UCSD-AML1 (cell line): ENCODE measurements around the gene HS6ST3.
"Not testable (repeated sequence)": the region's sequence is repeated elsewhere in the genome, so short reads cannot be mapped to it uniquely, and the experiment has no call there.

Experiments used
- DNase-seq: peaks from one replicate; lab custom pipeline; 2025; ENCODE audit not compliant: unreplicated experiment; lab: John Stamatoyannopoulos, UW

HS6ST3 gene

DNA sequence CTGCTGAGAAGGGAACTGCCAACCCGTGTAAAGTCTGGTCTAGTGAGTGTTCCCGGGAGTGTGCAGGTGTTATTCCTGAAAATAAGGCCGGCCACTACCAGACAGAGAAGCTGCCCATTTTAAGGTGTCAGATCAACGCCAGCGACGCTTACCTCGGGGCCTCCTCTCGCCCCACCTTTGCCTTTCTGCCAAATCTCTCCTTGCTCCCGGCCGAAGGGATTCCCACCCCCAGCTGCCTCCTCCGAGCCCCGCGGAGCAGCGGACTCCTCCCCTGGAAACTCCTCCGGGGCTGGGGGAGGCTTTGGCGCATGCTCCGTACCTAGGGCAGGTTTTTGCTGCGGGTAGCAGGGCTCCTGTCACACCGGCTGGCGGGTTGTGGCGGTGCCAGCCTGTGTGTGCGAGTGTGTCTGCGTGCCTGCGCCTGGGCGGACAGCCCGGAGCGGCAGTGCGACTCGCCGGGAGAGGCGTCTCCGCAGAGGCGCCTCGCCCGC lies at the start of gene HS6ST3:
HS6ST3 (plus strand) TSS at position 359 of the 491 bp plus-strand sequence.
- no peak for DNase-seq

DNA sequence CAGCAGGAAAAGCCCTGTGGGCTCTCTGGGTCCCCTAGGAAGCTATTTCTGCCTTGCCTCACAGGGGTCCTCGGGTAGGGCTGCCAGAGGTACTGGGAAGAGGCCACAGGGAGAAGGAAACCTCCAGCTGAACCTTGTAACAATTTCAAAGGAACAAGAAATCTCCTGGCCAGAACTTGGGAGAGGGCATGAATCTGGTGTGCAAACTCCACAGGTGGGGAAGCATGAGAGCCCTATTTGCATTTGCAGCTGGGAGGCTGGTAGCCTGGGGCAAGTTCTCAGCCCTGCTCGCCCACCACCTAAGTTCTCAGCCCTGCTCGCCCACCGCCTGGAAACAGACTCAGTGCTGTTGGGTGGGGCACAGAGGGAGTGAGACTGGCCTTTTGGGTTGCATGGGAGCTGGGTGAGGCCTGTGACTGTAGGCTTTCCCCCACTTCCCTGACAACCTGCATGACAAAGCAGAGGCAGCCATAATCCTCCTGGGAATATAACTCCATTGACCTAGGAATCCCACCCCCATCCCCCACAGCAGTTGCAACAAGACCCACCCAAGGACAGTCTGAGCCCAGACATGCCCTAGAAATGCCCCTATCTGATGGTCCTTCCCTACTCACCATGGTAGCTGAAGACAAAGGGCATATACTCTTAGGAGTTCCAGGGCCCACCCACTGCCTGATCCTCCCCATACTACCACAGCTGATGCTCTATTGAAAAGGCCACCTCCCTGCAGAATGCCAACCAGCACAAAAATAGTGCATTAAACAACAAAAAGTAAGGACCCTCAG lies 48.4 kb upstream of the HS6ST3 start:
- DNase-seq, result no peak

DNA sequence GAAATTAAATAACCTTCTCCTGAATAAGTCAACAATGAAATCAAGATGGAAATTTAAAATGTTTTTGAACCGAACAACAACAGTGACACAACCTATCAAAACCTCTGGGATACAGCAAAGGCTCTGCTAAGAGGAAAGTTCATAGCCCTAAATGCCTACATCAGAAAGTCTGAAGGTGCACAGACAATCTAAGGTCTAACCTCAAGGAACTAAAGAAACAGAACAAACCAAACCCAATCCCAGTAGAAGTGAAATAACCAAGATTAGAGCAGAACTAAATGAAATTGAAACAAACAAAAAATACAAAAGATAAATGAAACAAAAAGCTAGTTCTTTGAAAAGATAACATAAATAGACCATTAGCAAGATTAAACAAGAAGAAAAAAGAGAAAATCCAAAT lies 45.7 kb upstream of the HS6ST3 start:
- DNase-seq, result no peak

DNA sequence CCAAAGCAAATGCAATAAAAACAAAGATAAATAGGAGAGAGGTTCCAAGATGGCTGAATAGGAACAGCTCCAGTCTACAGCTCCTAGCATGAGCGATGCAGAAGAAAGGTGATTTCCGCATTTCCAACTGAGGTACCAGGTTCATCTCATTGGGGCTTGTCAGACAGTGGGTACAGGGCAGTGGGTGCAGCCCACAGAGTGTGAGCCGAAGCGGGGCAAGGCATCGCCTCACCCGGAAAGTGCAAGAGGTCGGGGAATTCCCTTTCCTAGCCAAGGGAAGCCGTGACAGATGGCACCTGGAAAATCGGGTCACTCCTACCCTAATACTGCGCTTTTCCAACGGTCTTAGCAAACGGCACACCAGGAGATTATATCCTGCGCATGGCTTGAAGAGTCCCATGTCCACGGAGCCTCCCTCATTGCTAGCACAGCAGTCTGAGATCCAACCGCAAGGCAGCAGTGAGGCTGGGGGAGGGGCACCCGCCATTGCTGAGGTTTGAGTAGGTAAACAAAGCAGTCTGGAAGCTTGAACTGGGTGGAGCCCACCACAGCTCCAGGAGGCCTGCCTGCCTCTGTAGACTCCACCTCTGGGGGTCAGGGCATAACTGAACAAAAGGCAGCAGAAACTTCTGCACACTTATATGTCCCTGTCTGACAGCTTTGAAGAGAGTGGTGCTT lies 43.3 kb upstream of the HS6ST3 start:
- not testable (repeated sequence) for DNase-seq

DNA sequence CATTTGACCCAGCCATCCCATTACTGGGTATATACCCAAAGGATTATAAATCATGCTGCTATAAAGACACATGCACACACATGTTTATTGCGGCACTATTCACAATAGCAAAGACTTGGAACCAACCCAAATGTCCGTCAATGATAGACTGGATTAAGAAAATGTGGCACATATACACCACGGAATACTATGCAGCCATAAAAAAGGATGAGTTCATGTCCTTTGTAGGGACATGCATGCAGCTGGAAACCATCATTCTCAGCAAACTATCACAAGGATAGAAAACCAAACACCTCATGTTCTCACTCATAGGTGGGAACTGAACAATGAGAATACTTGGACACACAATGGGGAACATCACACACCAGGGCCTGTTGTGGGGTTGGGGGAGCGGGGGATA lies 39.0 kb upstream of the HS6ST3 start:
- not testable (repeated sequence) for DNase-seq

DNA sequence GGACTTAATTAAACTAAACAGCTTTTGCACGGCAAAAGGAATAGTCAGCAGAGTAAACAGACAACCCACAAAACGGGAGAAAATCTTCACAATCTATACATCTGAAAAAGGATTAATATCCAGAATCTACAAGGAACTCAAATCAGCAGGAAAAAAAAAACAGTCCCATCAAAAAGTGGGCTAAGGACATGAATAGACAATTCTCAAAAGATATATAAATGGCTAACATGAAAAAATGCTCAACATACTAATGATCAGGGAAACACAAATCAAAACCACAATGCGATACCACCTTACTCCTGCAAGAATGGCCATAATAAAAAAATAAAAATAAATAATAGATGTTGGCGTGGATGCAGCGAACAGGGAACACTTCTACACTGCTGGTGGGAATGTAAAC lies 38.4 kb upstream of the HS6ST3 start:
- DNase-seq, result not testable (repeated sequence)

DNA sequence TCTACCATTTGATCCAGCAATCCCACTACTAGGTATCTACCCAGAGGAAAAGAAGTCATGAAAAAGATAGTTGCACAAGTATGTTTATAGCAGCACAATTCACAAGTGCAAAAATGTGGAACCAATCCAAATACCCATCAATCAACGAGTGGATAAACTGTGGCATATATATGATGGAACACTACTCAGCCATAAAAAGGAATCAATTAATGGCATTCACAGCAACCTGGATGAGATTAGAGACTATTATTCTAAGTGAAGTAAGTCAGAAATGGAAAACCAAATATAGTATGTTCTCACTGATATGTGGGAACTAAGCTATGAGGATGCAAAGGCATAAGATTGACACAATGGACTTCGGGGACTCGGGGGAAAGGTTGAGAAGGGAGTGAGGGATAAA lies 38.0 kb upstream of the HS6ST3 start:
- DNase-seq, result not testable (repeated sequence)

DNA sequence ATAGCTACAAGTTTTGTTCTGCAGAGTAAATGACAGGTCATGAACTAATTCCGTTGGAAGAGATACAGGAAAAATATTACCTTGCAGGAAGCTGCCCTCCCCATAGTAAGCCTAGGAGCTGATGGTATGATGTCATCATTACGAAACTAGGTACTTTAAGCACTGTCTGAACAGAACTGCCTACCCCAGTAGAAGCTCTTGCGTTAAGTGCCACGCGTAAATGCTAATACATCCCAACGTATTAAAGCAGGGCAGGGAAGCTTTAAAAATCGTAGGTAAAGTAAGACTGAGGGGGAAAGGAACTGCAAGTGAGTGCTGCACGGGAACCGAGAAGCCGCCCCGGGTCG lies 37.3 kb upstream of the HS6ST3 start:
- DNase-seq, result no peak

DNA sequence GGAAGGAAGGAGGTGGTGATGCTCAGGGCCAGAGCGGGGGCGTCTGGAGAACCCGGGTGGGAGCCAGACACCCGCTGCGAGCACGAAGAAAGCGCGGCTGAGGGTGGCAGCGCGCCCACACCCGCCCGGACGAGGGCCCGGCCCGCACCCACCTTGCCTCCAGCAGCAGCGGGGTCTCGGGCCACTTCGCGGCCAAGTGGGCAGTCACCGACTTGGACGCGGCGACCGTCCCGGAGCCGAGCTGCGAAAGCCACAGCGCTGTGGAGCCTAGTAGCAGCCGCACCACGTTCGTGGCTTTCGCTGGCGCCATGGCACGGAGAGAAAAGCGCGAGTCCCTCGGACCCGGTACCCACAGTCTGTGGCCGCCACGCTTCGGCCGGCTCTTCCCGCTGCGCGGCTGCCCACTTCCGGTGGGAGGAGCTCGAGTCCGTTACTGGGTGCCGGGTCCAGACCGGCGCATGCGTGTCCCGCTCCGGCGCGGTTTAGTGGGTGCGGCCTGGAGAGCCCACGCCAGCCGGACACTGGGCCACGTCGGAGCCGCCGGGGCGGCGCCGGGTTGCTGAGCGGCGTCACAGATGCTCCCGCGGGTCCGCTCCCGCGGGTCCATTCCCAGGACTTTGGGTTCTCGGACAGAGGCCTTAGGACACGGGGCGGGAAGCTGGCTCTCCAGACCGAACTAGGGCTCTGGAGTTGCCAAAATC lies 36.8 kb upstream of the HS6ST3 start, which contains the start of gene UGGT2:
UGGT2 (minus strand) TSS at position 399 of the 701 bp plus-strand sequence; CDS start at position 310, 89 bp downstream.
- DNase-seq, result no peak

DNA sequence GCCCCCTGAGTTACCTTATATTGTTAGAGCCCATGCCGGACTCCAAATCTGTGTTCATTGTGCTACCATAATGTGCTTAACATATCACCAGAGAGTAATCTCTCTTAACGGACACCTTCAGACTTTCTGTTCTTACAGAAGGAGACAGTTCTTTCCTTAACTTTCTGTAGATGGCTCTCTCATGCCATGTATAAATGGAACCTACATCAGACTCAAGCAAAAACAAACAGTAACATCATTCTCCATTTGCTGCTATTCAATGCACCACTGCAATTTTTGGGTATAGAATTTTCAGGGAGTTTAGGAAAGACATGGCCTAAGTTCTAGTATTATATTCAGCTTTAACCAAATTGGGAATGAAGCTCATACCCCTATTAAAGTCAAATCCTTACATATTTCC lies 24.1 kb upstream of the HS6ST3 start:
- no peak for DNase-seq

DNA sequence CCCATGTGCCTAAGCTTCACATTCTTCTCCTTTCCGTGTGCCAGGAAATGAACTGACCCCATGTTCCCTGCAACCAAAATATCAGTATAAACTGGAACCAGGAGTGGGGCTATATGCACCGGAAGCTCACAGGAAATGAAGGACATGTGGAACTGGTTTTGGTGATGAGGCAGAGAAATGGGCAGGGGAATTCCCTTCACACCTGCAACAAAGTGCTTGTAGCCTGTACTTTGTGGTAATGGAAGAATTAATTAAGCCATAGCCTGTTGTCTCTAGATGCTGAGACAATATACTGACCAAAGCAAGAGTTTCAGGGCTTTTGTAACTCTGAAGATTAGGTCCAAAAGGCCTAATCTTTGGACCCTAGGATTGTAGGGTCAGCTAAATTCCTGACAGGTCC lies 21.2 kb upstream of the HS6ST3 start:
- no peak for DNase-seq

DNA sequence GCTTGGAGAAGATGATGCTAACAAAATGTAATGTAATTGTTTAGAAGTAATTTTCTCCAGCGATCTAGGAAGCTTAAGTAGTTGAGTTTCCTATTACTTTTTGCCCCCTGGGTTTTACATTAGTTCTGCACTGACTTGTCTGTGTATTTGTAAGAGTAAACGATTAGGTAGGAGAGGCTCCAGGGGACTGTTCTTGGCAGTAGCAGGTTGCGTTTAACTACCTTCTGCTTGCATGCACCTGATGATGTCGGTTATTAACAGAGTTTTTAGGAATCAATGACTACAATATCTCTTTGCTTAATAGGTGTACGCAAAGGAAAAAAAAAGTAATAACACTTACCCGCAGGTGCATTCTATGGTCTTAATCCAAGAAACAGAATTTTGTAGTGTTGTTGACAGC lies 18.4 kb upstream of the HS6ST3 start:
- no peak for DNase-seq

DNA sequence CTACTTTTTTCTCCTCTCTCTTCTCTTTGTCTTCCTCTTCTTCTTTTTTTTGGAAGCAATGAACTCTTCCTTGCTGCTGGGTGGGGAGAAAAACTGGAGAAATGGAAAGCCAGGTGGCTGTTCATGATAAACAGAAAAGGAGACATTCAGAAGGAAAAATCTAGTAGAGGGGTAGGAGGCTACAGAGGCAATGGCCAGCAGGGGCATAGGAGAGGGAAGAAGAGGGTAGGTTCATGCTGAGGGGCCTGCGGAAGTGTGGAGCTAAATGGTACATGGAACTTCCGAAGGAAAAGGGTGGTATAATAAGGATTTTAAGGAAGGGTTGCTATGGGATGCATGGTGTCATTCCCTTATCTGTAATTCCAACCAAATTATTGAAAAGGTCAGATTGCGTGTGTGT lies 17.5 kb upstream of the HS6ST3 start:
- DNase-seq, result no peak

DNA sequence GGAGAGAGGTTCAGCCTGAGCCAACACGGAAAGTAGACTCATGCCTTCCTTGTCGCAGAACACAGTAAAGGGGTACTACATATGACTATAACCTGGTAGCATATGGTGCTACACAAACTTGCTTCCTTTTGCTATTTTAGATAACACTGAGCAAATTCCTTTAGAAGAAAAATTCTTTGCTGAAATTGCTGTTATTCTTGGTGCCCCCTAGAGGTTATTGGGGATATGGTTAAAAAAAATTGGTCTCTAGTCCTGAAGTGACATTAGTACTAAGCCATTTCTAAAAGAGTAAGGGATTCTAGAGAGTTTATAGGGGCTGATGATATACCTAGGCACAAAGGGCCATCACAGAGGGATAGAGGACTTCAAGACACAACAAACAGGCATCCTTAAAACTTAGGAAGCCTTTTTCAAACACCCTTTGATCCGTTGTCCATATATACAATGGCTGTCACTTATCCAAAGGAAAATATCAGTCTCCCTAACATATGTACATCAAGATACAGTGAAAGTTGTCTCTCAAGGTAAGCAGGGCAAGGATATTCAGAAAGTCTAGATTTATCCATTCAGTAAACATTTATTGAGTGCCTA lies 13.9 kb upstream of the HS6ST3 start:
- DNase-seq, result no peak

DNA sequence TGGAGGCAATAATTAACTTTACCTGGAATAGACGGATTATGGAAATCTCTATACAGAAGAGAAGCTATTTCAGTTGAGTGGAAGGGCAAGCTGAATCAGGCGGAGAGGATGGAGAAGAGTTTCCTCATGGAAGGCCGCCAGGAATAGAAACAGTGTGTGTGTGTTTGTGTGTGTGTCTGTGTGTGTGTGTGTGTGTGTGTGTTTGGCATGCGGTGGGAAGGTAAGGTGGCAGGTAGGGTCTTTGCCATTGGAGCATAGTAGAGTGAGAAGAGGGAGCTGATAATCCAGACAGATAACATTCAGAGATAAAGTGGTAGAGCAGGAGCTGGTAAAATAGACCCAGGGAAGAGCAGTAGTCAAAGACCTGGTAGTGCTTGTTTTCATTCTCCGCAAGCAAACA lies 9.2 kb upstream of the HS6ST3 start:
- DNase-seq, result no peak

DNA sequence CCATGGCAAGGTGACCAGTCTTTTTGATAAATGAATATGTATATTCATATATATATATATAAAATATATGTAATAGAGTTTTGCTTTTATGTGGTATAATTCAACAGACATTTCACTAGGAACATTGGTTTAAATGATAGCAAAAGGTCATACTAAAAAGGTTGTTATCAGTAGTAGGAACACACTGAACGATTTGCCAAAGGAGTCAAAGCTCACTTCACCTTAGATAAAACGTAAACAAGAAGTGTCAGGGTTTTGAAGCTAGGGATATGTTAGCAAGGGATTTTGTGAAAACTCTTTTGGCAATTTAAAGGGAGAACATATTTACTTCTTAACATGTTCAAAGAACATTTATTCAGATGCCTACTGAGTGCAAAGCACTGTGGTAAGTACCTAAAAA lies 8.0 kb upstream of the HS6ST3 start:
- no peak for DNase-seq

DNA sequence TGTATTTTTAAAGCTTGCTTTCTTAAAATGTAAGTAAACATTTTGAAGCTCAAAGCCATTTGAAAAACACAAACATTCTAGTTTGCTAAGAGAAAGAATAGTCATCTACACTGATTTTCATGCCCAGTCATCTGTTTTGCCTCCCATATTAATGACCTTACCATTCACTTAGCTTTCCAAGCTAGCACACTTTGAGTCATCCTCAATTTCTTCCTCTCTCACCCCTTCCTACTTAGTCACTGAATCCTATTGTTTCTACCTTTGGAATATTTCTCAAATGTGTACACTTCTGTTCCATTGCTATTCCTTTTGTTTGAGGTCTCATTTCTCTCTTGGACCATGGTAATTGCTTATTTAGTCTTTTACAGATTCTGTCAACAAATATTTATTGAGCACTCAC lies 7.3 kb upstream of the HS6ST3 start:
- DNase-seq, result no peak

DNA sequence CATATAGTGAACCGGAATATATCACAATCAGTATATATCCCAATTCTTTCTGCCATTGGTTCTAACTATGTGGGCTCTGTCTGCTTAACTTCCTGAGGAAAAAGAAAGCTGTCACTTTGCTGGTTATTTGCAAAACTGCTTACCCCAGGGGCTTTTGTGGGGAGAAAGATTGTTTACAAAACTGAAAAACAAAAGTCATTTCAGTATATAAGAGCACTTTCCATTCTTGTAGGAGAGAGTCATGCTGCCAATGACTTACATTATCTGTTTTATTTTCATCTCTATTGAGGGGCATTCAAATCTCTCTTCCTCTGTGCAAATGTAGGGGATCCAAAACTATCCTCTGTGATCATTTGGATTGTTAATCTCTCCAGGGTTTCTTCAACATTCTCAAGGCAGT lies 3.2 kb upstream of the HS6ST3 start:
- DNase-seq, result no peak

DNA sequence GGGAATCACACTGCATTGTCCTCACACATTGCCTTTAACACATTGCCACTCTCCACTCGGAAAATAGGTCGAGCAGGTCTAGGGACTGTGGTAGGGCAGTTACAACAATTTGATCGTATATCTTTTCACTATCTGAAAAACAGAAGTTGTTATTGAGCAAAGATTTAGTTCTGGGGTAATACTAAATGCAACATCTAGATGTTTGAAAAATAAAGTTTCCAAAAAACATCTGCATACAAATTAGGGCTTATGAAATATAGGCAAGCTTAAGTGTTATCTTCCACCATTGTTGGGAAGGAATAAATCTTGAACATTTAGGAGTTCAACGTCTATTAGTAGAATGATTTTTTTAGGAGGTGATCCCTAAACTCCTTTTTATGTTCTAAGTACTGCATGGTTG lies 768 bp upstream of the HS6ST3 start:
- DNase-seq, result no peak

DNA sequence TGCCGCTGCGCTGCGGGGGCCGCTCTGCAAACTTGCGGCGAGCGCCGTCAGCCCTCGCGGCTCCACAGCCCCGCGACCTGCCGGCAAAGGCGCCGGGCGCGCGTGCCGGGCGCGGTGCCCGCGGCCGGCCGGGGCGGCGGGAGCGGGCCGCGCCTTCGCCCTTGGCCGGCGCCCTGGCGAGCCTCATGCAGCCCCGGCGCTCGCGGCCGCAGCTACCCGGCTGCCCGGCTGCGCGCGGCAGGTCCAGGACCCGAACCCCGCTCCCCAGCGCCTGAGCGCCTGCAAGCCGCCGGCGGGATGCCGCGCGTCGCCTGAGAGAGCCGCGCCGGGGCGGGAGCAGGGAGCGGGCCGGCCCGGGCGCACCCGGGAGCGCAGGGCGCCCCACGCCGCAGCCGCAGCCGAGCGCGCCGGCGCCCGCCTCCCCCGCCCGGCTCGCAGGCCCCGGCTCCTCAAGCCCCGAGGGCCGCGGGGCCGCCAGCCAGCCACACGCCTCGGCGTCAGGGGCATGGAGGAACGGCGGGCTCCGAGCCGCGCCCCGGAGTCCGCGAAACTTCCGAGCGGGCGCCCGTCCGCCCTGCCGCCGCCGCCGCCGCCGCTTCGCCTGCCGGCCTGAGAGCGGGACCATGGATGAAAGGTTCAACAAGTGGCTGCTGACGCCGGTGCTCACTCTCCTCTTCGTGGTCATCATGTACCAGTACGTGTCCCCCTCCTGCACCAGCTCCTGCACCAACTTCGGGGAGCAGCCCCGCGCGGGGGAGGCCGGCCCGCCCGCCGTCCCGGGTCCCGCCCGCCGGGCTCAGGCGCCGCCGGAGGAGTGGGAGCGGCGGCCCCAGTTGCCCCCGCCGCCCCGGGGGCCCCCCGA lies 564 bp downstream of the HS6ST3 start:
- no peak for DNase-seq
